K562 (cell line): ENCODE results near the gene EMC10. TPM values are rescaled to one million over a fixed set of nuclear protein-coding genes. Genes with fewer than 3 reads are reported as not detected.

Source experiments
- ATF2 ChIP-seq: sonication (generic); formaldehyde crosslinking; IDR thresholded peaks from 2 replicates; pipeline ENCODE4 v1.8.1; 2022; ENCODE audit warnings: missing genetic modification reagents
- BRD9 ChIP-seq: fragments of 450-650 bp; IDR thresholded peaks from 2 replicates; pipeline ENCODE4 v1.6.1; 2018; ENCODE audit warnings: low read depth; ENCODE audit not compliant: partially characterized antibody
- CTBP1 ChIP-seq: fragments of 450-650 bp; IDR thresholded peaks from 2 replicates; pipeline ENCODE4 v1.6.1; 2016; ENCODE audit warnings: borderline replicate concordance
- DLX4 ChIP-seq: fragments of 250-450 bp; sonication (Bioruptor Pico); IDR thresholded peaks from 2 replicates; pipeline ENCODE4 v1.6.1; 2021; ENCODE audit warnings: mild to moderate bottlenecking
- FOS ChIP-seq: IDR thresholded peaks from 3 replicates; pipeline ENCODE4 v1.6.1; 2011; ENCODE audit not compliant: insufficient read length; ENCODE audit errors: extremely low read depth
- FOXJ3 ChIP-seq: sonication (generic); formaldehyde crosslinking; IDR thresholded peaks from 2 replicates; pipeline ENCODE4 v1.4.0; 2020; ENCODE audit warnings: mild to moderate bottlenecking, missing genetic modification reagents
- FOXK1 ChIP-seq: sonication (generic); formaldehyde crosslinking; IDR thresholded peaks from 2 replicates; pipeline ENCODE4 v1.8.0; 2022; ENCODE audit warnings: missing genetic modification reagents, mild to moderate bottlenecking, borderline replicate concordance
- IRF1 ChIP-seq: sonication (generic); formaldehyde crosslinking; IDR thresholded peaks from 2 replicates; pipeline ENCODE4 v1.8.0; 2022; ENCODE audit warnings: missing genetic modification reagents, mild to moderate bottlenecking, borderline replicate concordance
- MBD2 ChIP-seq: sonication (generic); IDR thresholded peaks from 2 replicates; pipeline ENCODE4 v1.6.1; 2016; ENCODE audit warnings: low read depth, borderline replicate concordance
- NCOR1 ChIP-seq: fragments of 450-650 bp; IDR thresholded peaks from 2 replicates; pipeline ENCODE4 v1.6.1; 2016; ENCODE audit warnings: mild to moderate bottlenecking, moderate library complexity
- POLR3G ChIP-seq: IDR thresholded peaks from 2 replicates; pipeline ENCODE4 v1.6.1; 2011; ENCODE audit not compliant: insufficient read length, insufficient replicate concordance; ENCODE audit errors: extremely low read depth
- RBM25 ChIP-seq: fragments of 200-400 bp; formaldehyde crosslinking; IDR thresholded peaks from 2 replicates; pipeline ENCODE4 v1.6.1; 2018; ENCODE audit warnings: low read length, low read depth, moderate library complexity; ENCODE audit not compliant: severe bottlenecking
- RCOR1 ChIP-seq, 2 experiments: IDR thresholded peaks; 2 replicates each; pipeline ENCODE4 v1.6.1; 2012; ENCODE audit warnings: low read depth in 2 of 2, low read length in 2 of 2, borderline replicate concordance in 1 of 2, improper control_type of control experiment in 1 of 2
- SMAD2 ChIP-seq: fragments of 150-350 bp; IDR thresholded peaks from 2 replicates; pipeline ENCODE4 v1.6.1; 2014; ENCODE audit warnings: low read depth, mild to moderate bottlenecking, low read length
- TAF1 ChIP-seq: IDR thresholded peaks from 2 replicates; pipeline ENCODE4 v1.6.1; 2011; ENCODE audit warnings: mild to moderate bottlenecking, low read length, moderate library complexity; ENCODE audit not compliant: insufficient read depth, control insufficient read depth, severe bottlenecking; ENCODE audit errors: extremely low read depth
- TRIM24 ChIP-seq, 2 experiments: fragments of 450-650 bp; IDR thresholded peaks; 2 replicates each; pipeline ENCODE4 v1.6.1; 2016
- ZFP30 ChIP-seq: fragments of 250-450 bp; sonication (Bioruptor Pico); IDR thresholded peaks from 2 replicates; pipeline ENCODE4 v1.8.0; 2022; ENCODE audit warnings: moderate library complexity, mild to moderate bottlenecking, inconsistent platforms, borderline replicate concordance
- ZNF197 ChIP-seq: fragments of 200-800 bp; sonication (Bioruptor generic); IDR thresholded peaks from 2 replicates; pipeline ENCODE4 v1.6.1; 2016; ENCODE audit warnings: low read depth, missing genetic modification characterization, missing compliant biosample characterization
- ZNF239 ChIP-seq: fragments of 250-450 bp; sonication (Bioruptor Pico); IDR thresholded peaks from 2 replicates; pipeline ENCODE4 v1.4.0; 2020; ENCODE audit warnings: mild to moderate bottlenecking
- ZNF274 ChIP-seq: IDR thresholded peaks from 2 replicates; pipeline ENCODE4 v1.6.1; 2011; ENCODE audit warnings: low read depth, mild to moderate bottlenecking, low read length, moderate library complexity, borderline replicate concordance
- ZNF592 ChIP-seq: fragments of 450-650 bp; IDR thresholded peaks from 2 replicates; pipeline ENCODE4 v1.6.1; 2017; ENCODE audit warnings: antibody characterized with exemption, mild to moderate bottlenecking
- ZNF785 ChIP-seq: fragments of 250-450 bp; sonication (Bioruptor Pico); IDR thresholded peaks from 2 replicates; pipeline ENCODE4 v1.4.0; 2020; ENCODE audit warnings: mild to moderate bottlenecking
- polyA plus RNA-seq, 8 experiments: library from polyadenylated mRNA; depleted of rRNA in 4 of 8; stranded (reverse) in 5 of 8; unstranded in 3 of 8; fragments of >200 nt; fragmentation: Nextera tagmentation in 2 of 8; fragmentation: Illumina TruSeq in 1 of 8; extraction: Ambion mirVana in 2 of 8; extraction: Trizol in 1 of 8; gene quantifications; 2 replicates each; pipeline versions ENCODE4 v1.2.1 to v1.2.3, GENCODE V29; 2011 to 2014; ENCODE audit warnings: inconsistent platforms in 1 of 8, missing spikeins in 1 of 8
- total RNA-seq, 7 experiments: library from RNA; depleted of rRNA in 6 of 7; stranded (reverse); fragments of >200 nt in 6 of 7; fragmentation: Illumina TruSeq in 2 of 7; extraction: Trizol in 2 of 7; gene quantifications; 2 replicates each; pipeline versions ENCODE4 v1.2.1 to v1.2.3, GENCODE V29; 2011 to 2021; ENCODE audit warnings: low replicate concordance in 1 of 7

Gene EMC10
- total and polyA plus RNA-seq, 9 of the 15 experiments (the other 6 are each of a cell fraction or from before 2014, with no cell fraction given), result 1.4 to 46.0 (median 13.1) TPM

- TF ChIP-seq IRF1 (no peak), RBM25 (no peak), RCOR1 (IDR thresholded peaks at IDR 0.05; ENCODE audit: borderline replicate concordance in 1 of 2, low read depth in 2 of 2, low read length in 2 of 2) (peak; percentile 56 to 97; a peak in 3 of 4 replicates), FOS (no peak), DLX4 (CRISPR knock-in tag) (no peak), ZNF239 (CRISPR knock-in tag) (no peak), MBD2 (peak; percentile 60; the same call in 1 of the 2 replicates), FOXK1 (CRISPR knock-in tag) (no peak), NCOR1 (peak; percentile 13; the same call in 1 of the 2 replicates), BRD9 (no peak), FOXJ3 (CRISPR knock-in tag) (no peak), CTBP1 (peak; percentile 60; the same call in 1 of the 2 replicates), POLR3G (no peak), ZNF592 (no peak), SMAD2 (no peak), ATF2 (CRISPR knock-in tag) (peak; percentile 93; the same call in 1 of the 2 replicates), ZNF785 (CRISPR knock-in tag) (no peak), ZNF274 (no peak), TRIM24 (IDR thresholded peaks at IDR 0.05) (no peak), ZNF197 (CRISPR knock-in tag) (0 out of 2 replicates have a peak, but pooled peaks have one; percentile 35), TAF1 (peak; percentile 65), ZFP30 (CRISPR knock-in tag) (no peak)
Measured at GRCh38 chr19:50476224-50476906, at the start of gene EMC10, which contains the start of gene GARIN5A (continued).
